BE2C (cell line): ENCODE measurements around the gene CAV1.

Source experiments
- DNase-seq: peaks from one replicate; pipeline ENCODE4 v3.0.0-alpha.2; 2020
- H3K27me3 ChIP-seq: fragments of 250-450 bp; sonication (Bioruptor Pico); 2 replicates; pipeline ENCODE4 v1.5.1; 2020; ENCODE audit warnings: mild to moderate bottlenecking
- H3K36me3 ChIP-seq: fragments of 250-450 bp; sonication (Bioruptor Pico); 2 replicates; pipeline ENCODE4 v1.5.1; 2020; ENCODE audit warnings: mild to moderate bottlenecking
- H3K4me1 ChIP-seq: fragments of 250-450 bp; sonication (Bioruptor Pico); 2 replicates; pipeline ENCODE4 v1.5.1; 2020
- H3K4me3 ChIP-seq: 2 replicates; pipeline ENCODE4 v1.5.1; 2011; ENCODE audit warnings: low read depth, low read length
- H3K9me3 ChIP-seq: fragments of 250-450 bp; sonication (Bioruptor Pico); 2 replicates; pipeline ENCODE4 v1.5.1; 2020
- CTCF ChIP-seq: IDR thresholded peaks from 2 replicates; pipeline ENCODE4 v1.5.1; 2012; ENCODE audit warnings: mild to moderate bottlenecking, low read depth, low read length

The CAV1 gene

GRCh38 chr7:116534790-116535189 is 10.0 kb downstream of the CAV1 start:
- H3K36me3 ChIP-seq, result no peaks in the 10 kb centered on the region
- no peak for DNase-seq
- no peak overlapping the region for H3K4me3 ChIP-seq
- peaks cover 5% of the 10 kb centered on the region; the same call in 1 of the 2 replicates for H3K27me3 ChIP-seq
- H3K4me1 ChIP-seq, result no peaks in the 10 kb centered on the region
- TF ChIP-seq CTCF, result no peak
- no peaks in the 10 kb centered on the region for H3K9me3 ChIP-seq

- Histone ChIP-seq H3K27me3 (peaks cover 5% of the 10 kb centered on the region; the same call in 1 of the 2 replicates), H3K9me3 (no peaks in the 10 kb centered on the region), H3K4me3 (no peak overlapping the region), H3K36me3 (no peaks in the 10 kb centered on the region), H3K4me1 (no peaks in the 10 kb centered on the region)
- no peak for TF ChIP-seq CTCF
- DNase-seq, result no peak
Measured at GRCh38 chr7:116535416-116535815, 10.6 kb downstream of the CAV1 start.

GRCh38 chr7:116538138-116538537 is 13.3 kb downstream of the CAV1 start:
- DNase-seq, result no peak
- Histone ChIP-seq H3K27me3 (no peaks in the 10 kb centered on the region), H3K4me3 (no peak overlapping the region), H3K4me1 (no peaks in the 10 kb centered on the region), H3K36me3 (no peaks in the 10 kb centered on the region), H3K9me3 (no peaks in the 10 kb centered on the region)
- TF ChIP-seq CTCF, result no peak

- no peaks in the 10 kb centered on the region for H3K4me1 ChIP-seq
- TF ChIP-seq CTCF, result no peak
- H3K4me3 ChIP-seq, result no peak overlapping the region
- no peaks in the 10 kb centered on the region for H3K9me3 ChIP-seq
- no peaks in the 10 kb centered on the region for H3K27me3 ChIP-seq
- no peak for DNase-seq
- H3K36me3 ChIP-seq, result no peaks in the 10 kb centered on the region
Measured at GRCh38 chr7:116539879-116540278, 15.0 kb downstream of the CAV1 start.

- TF ChIP-seq CTCF, result no peak
- no peaks in the 10 kb centered on the region for H3K36me3 ChIP-seq
- H3K9me3 ChIP-seq, result no peaks in the 10 kb centered on the region
- no peak overlapping the region for H3K4me3 ChIP-seq
- H3K4me1 ChIP-seq, result no peaks in the 10 kb centered on the region
- DNase-seq, result no peak
- no peaks in the 10 kb centered on the region for H3K27me3 ChIP-seq
Measured at GRCh38 chr7:116540743-116541142, 15.9 kb downstream of the CAV1 start.

GRCh38 chr7:116541951-116542350 is 17.1 kb downstream of the CAV1 start:
- no peak overlapping the region for H3K4me3 ChIP-seq
- H3K36me3 ChIP-seq, result no peaks in the 10 kb centered on the region
- H3K4me1 ChIP-seq, result no peaks in the 10 kb centered on the region
- no peak for DNase-seq
- no peaks in the 10 kb centered on the region for H3K9me3 ChIP-seq
- H3K27me3 ChIP-seq, result no peaks in the 10 kb centered on the region
- no peak for TF ChIP-seq CTCF
